ENCODE data around the gene ENTPD1.
"Not testable (repeated sequence)": the region's sequence is repeated elsewhere in the genome, so short reads cannot be mapped to it uniquely, and the experiment has no call there.

Gene ENTPD1

GRCh38 chr10:95798096-95798855 is 42.3 kb downstream of the ENTPD1 start:
- DNase-seq = no peak

GRCh38 chr10:95800286-95800685 is 44.3 kb downstream of the ENTPD1 start:
- DNase-seq = not testable (repeated sequence)

DNA sequence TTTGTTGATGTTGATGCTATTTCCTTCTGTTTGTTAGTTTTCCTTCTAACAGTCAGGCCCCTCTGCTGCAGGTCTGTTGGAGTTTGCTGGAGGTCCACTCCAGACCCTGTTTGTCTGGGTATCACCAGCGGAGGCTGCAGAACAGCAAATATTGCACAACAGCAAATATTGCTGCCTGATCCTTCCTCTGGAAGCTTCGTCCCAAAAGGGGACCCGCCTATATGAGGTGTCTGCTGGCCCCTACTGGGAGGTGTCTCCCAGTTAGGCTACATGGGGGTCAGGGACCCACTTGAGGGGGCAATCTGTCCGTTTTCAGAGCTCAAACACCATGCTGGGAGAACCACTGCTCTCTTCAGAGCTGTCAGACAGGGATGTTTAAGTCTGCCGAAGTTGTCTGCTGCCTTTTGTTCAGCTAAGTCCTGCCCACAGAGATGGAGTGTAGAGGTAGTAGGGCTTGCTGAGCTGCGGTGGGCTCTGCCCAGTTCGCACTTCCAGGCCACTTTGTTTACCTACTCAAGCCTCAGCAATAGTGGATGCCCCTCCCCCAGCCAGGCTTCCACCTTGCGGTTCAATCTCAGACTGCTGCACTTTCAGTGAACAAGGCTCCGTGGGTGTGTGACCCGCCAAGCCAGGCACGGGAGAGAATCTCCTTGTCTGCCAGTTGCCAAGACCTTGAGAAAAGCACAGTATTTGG is 50.9 kb downstream of the ENTPD1 start:
- DNase-seq = not testable (repeated sequence)

DNA sequence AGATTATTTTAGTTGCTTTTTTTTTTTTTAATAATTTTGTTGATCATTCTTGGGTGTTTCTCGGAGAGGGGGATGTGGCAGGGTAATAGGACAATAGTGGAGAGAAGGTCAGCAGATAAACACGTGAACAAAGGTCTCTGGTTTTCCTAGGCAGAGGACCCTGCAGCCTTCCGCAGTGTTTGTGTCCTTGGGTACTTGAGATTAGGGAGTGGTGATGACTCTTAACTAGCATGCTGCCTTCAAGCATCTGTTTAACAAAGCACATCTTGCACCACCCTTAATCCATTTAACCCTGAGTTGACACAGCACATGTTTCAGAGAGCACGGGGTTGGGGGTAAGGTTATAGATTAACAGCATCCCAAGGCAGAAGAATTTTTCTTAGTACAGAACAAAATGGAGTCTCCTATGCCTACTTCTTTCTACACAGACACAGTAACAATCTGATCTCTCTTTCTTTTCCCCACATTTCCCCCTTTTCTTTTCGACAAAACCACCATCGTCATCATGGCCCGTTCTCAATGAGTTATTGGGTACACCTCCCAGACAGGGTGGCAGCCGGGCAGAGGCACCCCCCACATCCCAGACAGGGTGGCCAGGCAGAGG is 52.8 kb downstream of the ENTPD1 start:
- not testable (repeated sequence) for DNase-seq

GRCh38 chr10:95809370-95810197 is 53.6 kb downstream of the ENTPD1 start:
- DNase-seq = no peak

DNA sequence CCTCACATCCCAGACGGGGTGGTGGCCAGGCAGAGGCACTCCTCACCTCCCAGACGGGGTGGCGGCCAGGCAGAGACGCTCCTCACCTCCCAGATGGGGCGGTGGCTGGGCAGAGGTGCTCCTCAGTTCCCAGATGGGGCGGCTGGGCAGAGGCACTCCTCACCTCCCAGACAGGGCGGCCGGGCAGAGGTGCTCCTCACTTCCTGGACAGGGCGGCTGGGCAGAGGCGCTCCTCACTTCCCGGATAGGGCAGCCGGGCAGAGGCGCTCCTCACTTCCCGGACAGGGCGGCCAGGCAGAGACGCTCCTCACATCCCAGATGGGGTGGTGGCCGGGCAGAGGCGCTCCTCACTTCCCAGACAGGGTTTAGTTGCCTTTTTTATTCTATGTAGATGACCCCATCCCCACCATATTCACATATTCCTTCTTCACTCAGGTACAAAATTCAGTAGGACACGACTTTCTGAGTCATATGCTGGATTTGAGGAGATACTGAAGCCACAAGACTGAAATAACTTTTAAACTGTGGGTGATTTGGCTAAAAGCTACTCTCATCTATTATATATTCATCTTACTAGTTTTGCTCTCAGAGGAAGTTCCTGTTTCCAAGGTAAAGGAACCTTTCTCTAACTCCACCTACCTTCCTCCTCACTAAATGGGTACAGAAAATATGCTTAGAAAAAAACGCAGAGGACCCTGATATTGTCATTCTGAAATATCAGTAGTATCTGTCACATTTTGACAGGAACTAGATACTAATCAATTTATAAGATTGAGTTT is 54.4 kb downstream of the ENTPD1 start:
- no peak for DNase-seq

- no peak for DNase-seq
These were observed 57.2 kb downstream of the ENTPD1 start for GRCh38 chr10:95813054-95813685.

GRCh38 chr10:95814011-95814727 is 58.2 kb downstream of the ENTPD1 start:
- DNase-seq = no peak

DNA sequence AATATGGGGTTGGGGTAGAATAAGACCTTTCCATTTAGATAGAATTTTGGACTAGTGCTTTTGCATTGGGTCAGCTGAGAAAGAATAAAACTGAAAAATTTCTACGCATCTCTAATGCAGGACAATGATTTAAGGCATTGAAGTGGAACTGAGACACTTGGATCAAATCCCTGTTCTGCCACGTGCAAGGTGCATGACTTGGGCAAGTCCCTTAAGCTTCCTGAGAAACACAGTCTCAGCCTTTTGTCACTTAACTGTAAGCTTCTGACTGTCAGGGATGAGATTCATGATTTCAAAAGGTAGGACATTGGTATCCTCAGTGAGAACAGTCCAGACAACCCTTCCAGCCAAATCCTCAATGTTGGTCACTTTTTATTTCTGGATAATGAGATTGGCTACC is 59.2 kb downstream of the ENTPD1 start:
- DNase-seq = no peak

- no peak for DNase-seq
These were observed 59.8 kb downstream of the ENTPD1 start for GRCh38 chr10:95815701-95816240.

DNA sequence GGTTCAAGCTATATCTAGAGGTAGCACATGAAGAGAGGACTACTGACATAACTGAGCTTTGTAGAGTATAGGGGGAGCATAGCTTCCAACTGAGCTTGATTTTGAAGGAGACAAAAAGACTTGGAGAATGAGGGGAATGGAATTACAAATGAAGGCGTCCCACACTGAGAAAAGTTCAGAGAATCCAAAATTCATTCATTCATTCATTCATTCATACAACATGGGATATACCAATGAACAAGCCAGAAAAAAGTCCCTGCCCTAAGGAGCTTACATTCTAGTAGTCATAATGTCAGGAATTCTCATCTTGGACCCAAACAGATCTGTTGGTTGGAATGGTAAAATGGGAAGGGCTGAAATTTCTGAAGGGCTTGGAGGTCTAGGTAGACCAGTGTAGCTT is 62.0 kb downstream of the ENTPD1 start:
- no peak for DNase-seq

GRCh38 chr10:95818668-95819067 is 62.7 kb downstream of the ENTPD1 start:
- DNase-seq = no peak

- no peak for DNase-seq
These were observed 63.8 kb downstream of the ENTPD1 start for GRCh38 chr10:95819620-95820329.

- no peak for DNase-seq
These were observed 64.4 kb downstream of the ENTPD1 start for GRCh38 chr10:95820363-95820762.

- DNase-seq = no peak
These were observed 65.8 kb downstream of the ENTPD1 start for GRCh38 chr10:95821720-95822119.

DNA sequence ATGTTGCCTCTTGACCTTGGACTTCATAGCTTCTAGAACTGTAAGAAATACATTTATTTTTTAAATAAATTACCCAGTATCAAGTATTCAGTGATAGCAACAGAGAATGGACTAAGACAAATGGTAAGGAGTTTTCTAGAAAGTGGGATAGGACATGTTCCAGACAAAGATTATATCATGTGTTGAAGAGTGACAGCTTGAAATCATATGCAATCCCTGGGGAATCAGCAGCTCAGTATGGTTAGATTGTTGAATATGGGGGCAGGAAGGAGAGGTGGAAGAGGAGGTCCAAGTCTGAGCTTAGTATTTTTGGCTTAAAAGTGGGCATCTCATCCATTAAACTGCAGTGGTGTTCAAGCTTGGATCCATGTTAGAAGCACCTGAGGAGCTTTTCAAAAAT is 74.1 kb downstream of the ENTPD1 start:
- DNase-seq = no peak

DNA sequence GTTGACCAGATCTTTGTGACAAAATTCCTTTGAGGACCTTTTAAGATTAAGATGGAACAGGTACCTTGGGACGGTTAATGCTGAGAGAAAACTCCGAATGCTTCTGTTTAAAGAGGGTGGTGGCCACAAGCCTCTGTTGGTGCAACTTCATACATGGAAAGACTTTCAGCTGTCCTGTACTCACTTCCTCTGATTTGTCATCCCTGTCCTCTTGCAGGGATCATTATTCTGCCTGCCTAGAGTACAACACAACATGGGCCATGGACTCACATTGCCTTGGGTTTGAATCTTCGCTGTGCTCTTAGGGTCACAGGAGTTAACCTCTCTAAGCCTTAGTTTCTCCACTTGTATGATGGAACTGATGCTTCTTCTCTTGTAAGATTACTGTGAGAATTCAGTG is 75.1 kb downstream of the ENTPD1 start:
- no peak for DNase-seq

- no peak for DNase-seq
These were observed 75.6 kb downstream of the ENTPD1 start for GRCh38 chr10:95831515-95831914.

DNA sequence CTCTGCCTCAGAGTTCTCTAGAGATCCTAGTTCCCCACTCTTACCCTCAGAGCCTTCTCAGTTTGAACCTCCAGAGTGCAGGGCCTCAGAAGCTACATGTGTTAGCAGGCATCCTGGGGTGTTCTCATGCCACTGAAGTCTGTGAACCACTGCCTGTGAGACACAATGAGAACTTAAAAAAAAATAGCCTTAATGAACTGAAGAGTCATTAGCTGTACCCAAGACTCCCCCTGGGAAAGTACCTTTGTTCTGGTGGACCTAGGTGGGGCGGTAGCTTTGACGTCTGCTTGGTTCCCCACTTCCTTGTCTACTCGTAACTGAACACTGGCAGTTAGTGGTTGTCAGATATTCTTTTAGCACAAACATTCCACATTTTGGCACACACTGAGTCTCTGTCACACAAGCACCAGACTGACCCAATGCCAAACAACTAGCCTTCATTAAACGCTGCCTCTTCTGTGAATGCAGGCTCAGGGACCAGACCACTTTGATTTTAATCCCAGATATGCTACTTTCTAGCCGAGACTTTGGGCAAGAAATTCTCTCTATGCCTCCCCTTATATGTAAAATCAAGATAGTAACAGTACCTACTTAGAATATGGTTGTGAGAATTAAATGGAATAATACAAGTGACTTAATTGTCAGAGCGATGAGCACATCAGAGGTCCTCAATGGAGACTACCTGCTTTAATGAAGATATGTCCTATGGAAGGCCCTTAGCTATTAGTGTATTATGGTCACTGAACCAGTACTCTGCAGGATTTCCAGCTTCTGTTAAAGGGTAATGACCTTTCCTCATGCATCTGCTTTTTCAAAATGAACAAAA is 76.5 kb downstream of the ENTPD1 start:
- DNase-seq = peak; percentile 67
